ENCODE data around the gene CRP.
"Not testable (repeated sequence)": the region's sequence is repeated elsewhere in the genome, so short reads cannot be mapped to it uniquely, and the experiment has no call there.

The CRP gene

DNA sequence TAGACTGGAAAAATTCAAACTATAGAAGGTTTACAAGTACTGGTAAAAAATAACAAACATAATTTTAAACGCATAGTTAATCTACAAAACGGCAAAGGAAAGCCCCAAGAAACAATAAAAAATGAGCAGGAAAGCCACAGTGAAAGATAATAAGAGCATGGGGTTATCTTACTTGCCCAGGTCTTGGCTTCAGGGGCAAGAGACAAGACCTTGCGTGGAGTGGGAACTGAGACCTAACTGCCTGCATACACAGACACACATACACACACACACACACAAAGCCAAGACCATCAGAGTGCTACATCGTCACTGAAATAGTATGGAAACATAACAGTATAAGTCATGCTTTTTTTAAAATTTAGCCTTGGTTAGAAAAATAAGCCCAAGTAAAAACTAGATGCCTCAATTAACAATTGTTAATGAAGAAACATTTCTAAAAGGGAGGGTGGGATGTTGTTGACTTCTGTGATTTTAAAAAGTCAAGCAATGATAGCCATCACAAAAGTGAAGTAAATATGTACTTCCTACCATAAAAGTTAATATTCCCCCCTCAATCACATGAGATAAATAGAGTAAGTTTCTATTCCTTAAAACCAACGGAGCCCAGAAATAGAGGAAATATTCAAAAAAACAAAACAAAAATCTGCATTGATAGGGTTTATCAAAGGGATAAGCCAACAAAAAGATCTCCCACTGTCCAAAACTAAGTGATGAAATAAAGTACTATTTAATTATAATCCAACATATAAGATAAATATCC is 29.4 kb upstream of the CRP start:
- Histone ChIP-seq H3K4me3 (ENCODE audit: low read depth, low read length) (no peak overlapping the region), H3K27ac (ENCODE audit: low read depth, low read length) (no peak overlapping the region), H2AFZ (ENCODE audit: low read length, unreplicated experiment) (no peak overlapping the region), H3K79me2 (ENCODE audit: control insufficient read depth, insufficient read depth, low read length, unreplicated experiment) (no peaks in the 10 kb centered on the region), H3K36me3 (ENCODE audit: insufficient read depth, low read length) (no peaks in the 10 kb centered on the region), H3K27me3 (ENCODE audit: insufficient read depth, low read length) (no peaks in the 10 kb centered on the region), H3K4me1 (ENCODE audit: control insufficient read depth, insufficient read depth, low read length, unreplicated experiment) (no peaks in the 10 kb centered on the region)

DNA sequence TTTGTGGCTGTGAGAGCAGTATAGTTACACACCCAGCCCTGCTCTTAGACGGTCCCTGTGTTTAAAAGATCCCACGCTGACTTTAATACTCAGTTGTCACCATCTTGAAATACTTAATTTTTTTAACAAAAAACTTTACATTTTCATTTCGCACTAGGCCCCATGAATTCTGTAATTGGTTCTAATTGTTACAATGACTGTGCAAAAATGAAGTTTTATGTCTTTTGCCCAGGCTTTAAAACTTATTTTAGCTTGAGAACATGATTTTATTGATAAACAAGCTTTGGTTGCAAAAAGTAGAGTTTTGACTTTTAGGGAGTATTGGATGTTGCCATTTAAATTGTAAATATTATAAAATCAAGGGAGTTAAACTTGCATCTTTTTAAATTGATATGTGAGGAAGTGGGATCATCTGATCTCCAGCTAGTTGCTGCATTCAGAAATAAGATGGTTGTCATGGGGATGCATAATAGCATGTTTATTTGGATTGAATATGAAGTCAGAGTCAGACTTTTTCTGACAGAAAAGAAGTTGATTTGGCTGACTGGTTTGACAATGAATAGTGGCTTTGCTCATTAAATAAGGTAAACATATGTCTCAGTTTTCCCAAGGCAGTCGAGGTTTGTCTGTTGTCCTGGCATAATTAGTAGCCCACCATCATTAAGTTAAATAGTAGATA is 23.0 kb upstream of the CRP start:
- Histone ChIP-seq H3K79me2 (ENCODE audit: control insufficient read depth, insufficient read depth, low read length, unreplicated experiment) (no peaks in the 10 kb centered on the region), H3K27me3 (ENCODE audit: insufficient read depth, low read length) (no peaks in the 10 kb centered on the region), H3K4me3 (ENCODE audit: low read depth, low read length) (no peak overlapping the region), H2AFZ (ENCODE audit: low read length, unreplicated experiment) (no peak overlapping the region), H3K27ac (ENCODE audit: low read depth, low read length) (no peak overlapping the region), H3K4me1 (ENCODE audit: control insufficient read depth, insufficient read depth, low read length, unreplicated experiment) (no peaks in the 10 kb centered on the region), H3K36me3 (ENCODE audit: insufficient read depth, low read length) (no peaks in the 10 kb centered on the region)

DNA sequence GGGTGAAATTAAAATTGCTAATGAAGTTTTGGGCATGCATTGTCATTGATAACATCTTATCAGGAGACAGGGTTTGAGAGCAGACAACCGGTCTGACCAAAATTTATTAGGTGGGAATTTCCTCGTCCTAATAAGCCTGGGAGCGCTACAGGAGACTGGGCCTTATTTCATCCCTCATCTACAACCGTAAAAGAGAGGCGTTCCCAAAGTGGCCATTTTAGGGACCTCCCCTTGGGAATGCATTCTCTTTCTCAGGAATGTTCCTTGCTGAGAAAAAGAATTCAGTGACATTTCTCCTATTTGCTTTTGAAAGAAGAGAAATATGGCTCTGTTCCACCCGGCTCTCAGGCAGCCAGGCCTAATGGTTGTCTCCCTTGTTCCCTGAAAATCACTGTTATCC is 8.8 kb upstream of the CRP start:
- H3K4me1 ChIP-seq (ENCODE audit: control insufficient read depth, insufficient read depth, low read length, unreplicated experiment); H3K27ac ChIP-seq (ENCODE audit: low read depth, low read length); H2AFZ ChIP-seq (ENCODE audit: low read length, unreplicated experiment); H3K36me3 ChIP-seq (ENCODE audit: insufficient read depth, low read length); H3K27me3 ChIP-seq (ENCODE audit: insufficient read depth, low read length); H3K4me3 ChIP-seq (ENCODE audit: low read depth, low read length); H3K79me2 ChIP-seq (ENCODE audit: control insufficient read depth, insufficient read depth, low read length, unreplicated experiment): not testable (repeated sequence)

DNA sequence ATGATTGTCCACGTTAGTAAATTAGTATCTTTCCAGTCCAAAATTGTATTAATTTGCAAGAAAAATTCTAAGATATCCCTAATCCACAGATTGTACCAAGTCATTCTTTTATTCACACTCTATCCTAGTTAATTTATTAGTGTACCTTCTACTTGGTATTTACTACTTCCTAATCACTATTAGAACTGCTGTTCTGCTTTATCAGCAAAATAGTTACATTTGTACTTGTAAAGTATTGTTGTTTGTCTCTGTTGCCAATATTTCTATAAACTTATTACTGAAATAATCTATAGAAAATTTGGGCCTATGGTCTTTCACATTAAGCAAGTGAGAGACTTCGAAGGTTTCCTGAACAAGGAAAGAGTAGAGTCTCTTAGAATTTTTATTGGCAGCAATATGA is 5.6 kb upstream of the CRP start:
- no peak overlapping the region for H3K27ac ChIP-seq (ENCODE audit: low read depth, low read length)
- no peak overlapping the region for H3K4me3 ChIP-seq (ENCODE audit: low read depth, low read length)
- no peaks in the 10 kb centered on the region for H3K79me2 ChIP-seq (ENCODE audit: control insufficient read depth, insufficient read depth, low read length, unreplicated experiment)
- H3K4me1 ChIP-seq (ENCODE audit: control insufficient read depth, insufficient read depth, low read length, unreplicated experiment): no peaks in the 10 kb centered on the region
- no peak overlapping the region for H2AFZ ChIP-seq (ENCODE audit: low read length, unreplicated experiment)
- H3K27me3 ChIP-seq (ENCODE audit: insufficient read depth, low read length): no peaks in the 10 kb centered on the region
- H3K36me3 ChIP-seq (ENCODE audit: insufficient read depth, low read length): no peaks in the 10 kb centered on the region

DNA sequence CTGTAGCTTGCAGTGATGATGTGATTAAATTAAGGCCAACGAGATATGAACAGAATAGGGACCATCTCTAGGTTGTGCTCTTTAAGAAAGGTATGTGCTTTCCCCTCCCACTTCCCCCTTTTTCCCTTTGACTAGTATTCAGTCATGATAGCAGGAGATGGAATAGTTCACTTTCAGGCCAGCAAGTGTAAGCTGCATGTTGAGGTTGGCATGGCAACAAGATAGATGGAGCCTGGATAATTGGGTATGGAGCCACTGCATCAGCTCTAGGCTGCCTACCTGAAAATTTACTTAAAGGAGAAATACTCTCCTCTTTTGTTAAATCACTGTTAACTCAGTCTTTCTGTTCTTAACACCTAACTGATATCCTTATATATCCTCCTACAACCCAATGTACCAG is 1.5 kb upstream of the CRP start:
- no peaks in the 10 kb centered on the region for H3K36me3 ChIP-seq (ENCODE audit: insufficient read depth, low read length)
- H3K27ac ChIP-seq (ENCODE audit: low read depth, low read length): no peak overlapping the region
- no peak overlapping the region for H3K4me3 ChIP-seq (ENCODE audit: low read depth, low read length)
- no peak overlapping the region for H2AFZ ChIP-seq (ENCODE audit: low read length, unreplicated experiment)
- H3K79me2 ChIP-seq (ENCODE audit: control insufficient read depth, insufficient read depth, low read length, unreplicated experiment): no peaks in the 10 kb centered on the region
- H3K27me3 ChIP-seq (ENCODE audit: insufficient read depth, low read length): no peaks in the 10 kb centered on the region
- H3K4me1 ChIP-seq (ENCODE audit: control insufficient read depth, insufficient read depth, low read length, unreplicated experiment): no peaks in the 10 kb centered on the region

DNA sequence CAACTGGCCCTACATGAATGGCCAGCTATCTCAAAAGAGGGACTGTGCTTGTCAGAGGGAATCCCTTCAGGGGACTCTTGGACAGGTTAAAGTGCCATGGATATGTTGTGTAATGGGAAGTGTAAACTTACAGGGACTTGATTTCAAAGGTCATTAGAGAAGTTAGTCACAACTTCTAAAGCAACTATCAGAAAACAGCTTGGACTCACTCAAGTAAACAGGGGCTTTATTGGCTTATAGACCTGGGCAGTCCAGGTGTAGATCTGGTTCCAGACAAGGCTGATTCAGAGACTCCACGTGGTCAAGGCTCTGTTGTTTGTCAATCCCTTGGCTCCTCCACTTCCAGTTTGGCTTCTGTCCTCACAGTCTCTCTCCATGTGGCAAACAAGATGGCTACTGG is 2.3 kb downstream of the CRP start:
- H2AFZ ChIP-seq (ENCODE audit: low read length, unreplicated experiment): no peak overlapping the region
- no peaks in the 10 kb centered on the region for H3K4me1 ChIP-seq (ENCODE audit: control insufficient read depth, insufficient read depth, low read length, unreplicated experiment)
- H3K36me3 ChIP-seq (ENCODE audit: insufficient read depth, low read length): no peaks in the 10 kb centered on the region
- H3K27ac ChIP-seq (ENCODE audit: low read depth, low read length): no peak overlapping the region
- H3K79me2 ChIP-seq (ENCODE audit: control insufficient read depth, insufficient read depth, low read length, unreplicated experiment): no peaks in the 10 kb centered on the region
- H3K4me3 ChIP-seq (ENCODE audit: low read depth, low read length): no peak overlapping the region
- H3K27me3 ChIP-seq (ENCODE audit: insufficient read depth, low read length): no peaks in the 10 kb centered on the region

DNA sequence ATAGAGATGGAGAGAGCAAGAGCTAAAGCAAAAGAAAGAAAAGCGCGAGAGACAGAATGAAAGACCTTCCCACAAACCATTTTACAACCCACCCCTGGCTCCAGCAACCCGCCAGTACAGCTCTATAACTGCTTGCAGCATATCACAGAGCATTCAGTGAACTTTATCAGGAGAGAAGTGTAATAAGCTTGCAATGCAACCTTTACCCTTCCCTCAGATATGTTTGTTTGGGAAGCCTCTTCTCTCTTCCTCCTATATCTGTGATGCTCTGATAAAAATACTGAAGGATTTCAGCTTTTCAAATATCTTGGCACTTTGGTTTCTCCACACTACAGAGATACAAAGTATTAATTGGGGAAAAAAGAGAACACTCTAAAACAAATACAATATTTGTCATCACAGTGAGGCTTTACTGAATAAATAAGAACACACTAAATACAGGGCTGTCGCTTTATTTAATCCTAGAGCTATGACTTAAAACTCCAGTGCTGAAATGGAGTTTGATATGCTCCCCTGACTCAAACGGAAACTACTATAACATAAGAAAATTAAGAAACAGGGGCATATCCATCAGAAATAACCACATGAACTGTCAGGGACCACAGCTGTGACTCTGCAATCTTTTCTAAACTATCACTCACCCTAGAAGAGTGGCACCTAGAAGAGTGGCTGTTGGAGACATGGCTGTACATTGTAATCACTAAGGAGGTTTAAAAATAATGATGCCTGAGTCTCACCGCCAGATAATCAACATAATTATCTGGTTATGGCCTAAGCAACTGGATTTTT is 6.7 kb downstream of the CRP start:
- no peak overlapping the region for H2AFZ ChIP-seq (ENCODE audit: low read length, unreplicated experiment)
- H3K79me2 ChIP-seq (ENCODE audit: control insufficient read depth, insufficient read depth, low read length, unreplicated experiment): no peaks in the 10 kb centered on the region
- no peaks in the 10 kb centered on the region for H3K27me3 ChIP-seq (ENCODE audit: insufficient read depth, low read length)
- no peak overlapping the region for H3K4me3 ChIP-seq (ENCODE audit: low read depth, low read length)
- H3K4me1 ChIP-seq (ENCODE audit: control insufficient read depth, insufficient read depth, low read length, unreplicated experiment): no peaks in the 10 kb centered on the region
- no peak overlapping the region for H3K27ac ChIP-seq (ENCODE audit: low read depth, low read length)
- no peaks in the 10 kb centered on the region for H3K36me3 ChIP-seq (ENCODE audit: insufficient read depth, low read length)

DNA sequence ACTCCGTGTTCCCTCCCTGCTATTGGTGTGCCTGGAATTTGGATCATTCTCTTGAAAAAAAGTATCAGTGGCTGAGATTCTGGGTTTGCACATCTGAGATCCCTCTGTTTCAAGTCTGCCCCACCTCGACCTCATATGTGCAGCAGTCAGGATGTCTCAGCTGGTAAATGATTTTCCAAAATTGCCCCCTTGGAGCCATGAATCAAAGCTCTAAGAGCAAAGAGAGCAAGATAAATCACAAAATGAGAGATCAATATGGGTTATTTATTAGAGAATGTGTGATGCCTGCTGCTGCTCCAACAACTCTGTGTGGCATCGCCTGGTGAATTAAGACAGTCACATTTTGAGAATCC is 8.5 kb downstream of the CRP start:
- H2AFZ ChIP-seq (ENCODE audit: low read length, unreplicated experiment): no peak overlapping the region
- H3K27ac ChIP-seq (ENCODE audit: low read depth, low read length): no peak overlapping the region
- H3K4me1 ChIP-seq (ENCODE audit: control insufficient read depth, insufficient read depth, low read length, unreplicated experiment): no peaks in the 10 kb centered on the region
- no peaks in the 10 kb centered on the region for H3K27me3 ChIP-seq (ENCODE audit: insufficient read depth, low read length)
- no peaks in the 10 kb centered on the region for H3K79me2 ChIP-seq (ENCODE audit: control insufficient read depth, insufficient read depth, low read length, unreplicated experiment)
- H3K36me3 ChIP-seq (ENCODE audit: insufficient read depth, low read length): no peaks in the 10 kb centered on the region
- H3K4me3 ChIP-seq (ENCODE audit: low read depth, low read length): no peak overlapping the region

DNA sequence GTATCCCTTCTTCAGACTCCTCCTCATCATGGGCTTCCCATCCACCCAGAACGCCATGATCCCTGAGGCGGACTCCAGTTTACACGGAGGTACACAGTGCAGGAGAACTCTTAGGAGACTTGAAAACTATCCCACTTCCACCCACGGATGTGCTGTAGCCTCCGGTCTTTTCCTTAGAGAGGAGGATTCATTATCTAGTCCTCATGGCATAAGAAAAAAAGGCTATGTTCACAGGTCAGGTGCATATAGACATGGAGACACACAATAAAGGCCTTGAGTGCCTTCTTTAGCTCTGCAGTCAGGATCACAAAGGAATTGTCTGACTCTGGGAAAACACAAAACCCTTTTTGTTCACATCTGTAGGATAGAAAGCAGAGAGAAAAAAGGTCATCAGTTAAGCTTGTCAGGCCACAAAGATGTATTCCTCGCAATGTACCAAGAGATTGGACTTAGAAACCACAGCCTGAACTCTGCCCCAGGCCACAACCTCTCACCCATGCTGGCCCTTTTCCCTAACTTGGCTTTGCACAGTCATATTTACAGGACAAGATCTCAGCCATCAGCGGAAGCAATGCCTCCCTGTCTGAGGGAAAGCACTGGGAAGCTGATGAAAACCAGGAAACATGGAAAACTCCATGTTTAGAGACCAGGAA is 9.0 kb downstream of the CRP start:
- H3K79me2 ChIP-seq (ENCODE audit: control insufficient read depth, insufficient read depth, low read length, unreplicated experiment): no peaks in the 10 kb centered on the region
- H2AFZ ChIP-seq (ENCODE audit: low read length, unreplicated experiment): no peak overlapping the region
- H3K27ac ChIP-seq (ENCODE audit: low read depth, low read length): no peak overlapping the region
- no peaks in the 10 kb centered on the region for H3K4me1 ChIP-seq (ENCODE audit: control insufficient read depth, insufficient read depth, low read length, unreplicated experiment)
- no peaks in the 10 kb centered on the region for H3K27me3 ChIP-seq (ENCODE audit: insufficient read depth, low read length)
- H3K36me3 ChIP-seq (ENCODE audit: insufficient read depth, low read length): no peaks in the 10 kb centered on the region
- H3K4me3 ChIP-seq (ENCODE audit: low read depth, low read length): no peak overlapping the region

DNA sequence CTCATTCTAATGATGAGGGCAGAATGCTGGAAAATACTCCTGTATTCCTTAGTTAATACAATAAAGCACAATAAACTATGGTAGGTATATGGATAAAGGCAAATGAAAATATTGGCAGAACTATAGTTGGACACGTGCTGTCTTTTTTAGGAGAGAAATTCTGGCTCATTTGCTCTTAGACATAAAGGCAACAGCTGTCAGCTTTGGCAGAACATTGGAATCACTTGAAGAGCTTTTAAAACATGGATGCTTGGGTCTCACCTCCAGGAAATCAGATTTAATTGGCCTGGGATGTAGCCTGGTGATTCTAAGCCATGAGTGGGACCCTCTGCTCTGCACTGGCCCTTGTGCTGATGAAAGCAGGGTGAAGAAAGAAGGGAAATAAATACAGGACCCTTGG is 9.9 kb downstream of the CRP start:
- Histone ChIP-seq H3K27me3 (ENCODE audit: insufficient read depth, low read length) (no peaks in the 10 kb centered on the region), H3K4me1 (ENCODE audit: control insufficient read depth, insufficient read depth, low read length, unreplicated experiment) (no peaks in the 10 kb centered on the region), H2AFZ (ENCODE audit: low read length, unreplicated experiment) (no peak overlapping the region), H3K27ac (ENCODE audit: low read depth, low read length) (no peak overlapping the region), H3K4me3 (ENCODE audit: low read depth, low read length) (no peak overlapping the region), H3K36me3 (ENCODE audit: insufficient read depth, low read length) (no peaks in the 10 kb centered on the region), H3K79me2 (ENCODE audit: control insufficient read depth, insufficient read depth, low read length, unreplicated experiment) (no peaks in the 10 kb centered on the region)
